ENCODE measurements around the gene STRN4. TPM values are rescaled to one million over a fixed set of nuclear protein-coding genes. Genes with fewer than 3 reads are reported as not detected.

The STRN4 gene
- total and polyA plus RNA-seq, 9 of the 15 experiments (the other 6 are each of a cell fraction or from before 2014, with no cell fraction given): 0.62 to 83.7 (median 36.9) TPM

DNA sequence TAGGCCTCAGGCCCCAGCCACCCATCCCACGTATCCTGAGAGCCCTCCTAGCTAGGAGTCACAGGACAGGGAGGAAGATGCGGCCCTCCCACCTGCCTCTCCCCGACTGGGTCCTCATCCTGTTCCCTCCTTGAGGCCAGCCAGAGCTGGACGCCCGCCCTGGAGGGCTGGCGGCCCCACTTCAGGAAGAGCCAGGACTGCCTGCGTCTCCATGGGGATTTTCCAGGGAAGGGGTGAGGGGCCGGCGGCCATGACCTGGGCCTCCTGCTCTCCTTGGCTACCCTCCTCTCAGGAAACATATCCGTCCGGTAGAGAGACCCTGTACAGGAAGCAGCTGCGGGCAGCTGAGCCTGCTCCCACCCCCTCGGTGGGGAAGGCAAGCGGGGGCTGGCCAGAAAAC is 18.0 kb downstream of the STRN4 start (continued):
- TF ChIP-seq, protein P1, sequence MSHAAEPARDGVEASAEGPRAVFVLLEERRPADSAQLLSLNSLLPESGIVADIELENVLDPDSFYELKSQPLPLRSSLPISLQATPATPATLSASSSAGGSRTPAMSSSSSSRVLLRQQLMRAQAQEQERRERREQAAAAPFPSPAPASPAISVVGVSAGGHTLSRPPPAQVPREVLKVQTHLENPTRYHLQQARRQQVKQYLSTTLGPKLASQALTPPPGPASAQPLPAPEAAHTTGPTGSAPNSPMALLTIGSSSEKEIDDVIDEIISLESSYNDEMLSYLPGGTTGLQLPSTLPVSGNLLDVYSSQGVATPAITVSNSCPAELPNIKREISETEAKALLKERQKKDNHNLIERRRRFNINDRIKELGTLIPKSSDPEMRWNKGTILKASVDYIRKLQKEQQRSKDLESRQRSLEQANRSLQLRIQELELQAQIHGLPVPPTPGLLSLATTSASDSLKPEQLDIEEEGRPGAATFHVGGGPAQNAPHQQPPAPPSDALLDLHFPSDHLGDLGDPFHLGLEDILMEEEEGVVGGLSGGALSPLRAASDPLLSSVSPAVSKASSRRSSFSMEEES (CRISPR knock-in tag; IDR thresholded peaks at IDR 0.05): no peak
- TF ChIP-seq LARP7 (IDR thresholded peaks at IDR 0.05) (no peak), ARNT (IDR thresholded peaks at IDR 0.05) (no peak), CHD2 (IDR thresholded peaks at IDR 0.05; ENCODE audit: low read depth, low read length) (no peak), RHOXF2B (CRISPR knock-in tag; conservative IDR thresholded peaks at IDR 0.05) (no peak), HDAC2 (IDR thresholded peaks at IDR 0.05) (no peak), GABPA (tag; conservative IDR thresholded peaks at IDR 0.05; ENCODE audit: low read depth) (no peak)
- TF ChIP-seq, protein P2, sequence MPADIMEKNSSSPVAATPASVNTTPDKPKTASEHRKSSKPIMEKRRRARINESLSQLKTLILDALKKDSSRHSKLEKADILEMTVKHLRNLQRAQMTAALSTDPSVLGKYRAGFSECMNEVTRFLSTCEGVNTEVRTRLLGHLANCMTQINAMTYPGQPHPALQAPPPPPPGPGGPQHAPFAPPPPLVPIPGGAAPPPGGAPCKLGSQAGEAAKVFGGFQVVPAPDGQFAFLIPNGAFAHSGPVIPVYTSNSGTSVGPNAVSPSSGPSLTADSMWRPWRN (IDR thresholded peaks at IDR 0.05; ENCODE audit: low read depth): no peak
- TF ChIP-seq, protein P3, sequence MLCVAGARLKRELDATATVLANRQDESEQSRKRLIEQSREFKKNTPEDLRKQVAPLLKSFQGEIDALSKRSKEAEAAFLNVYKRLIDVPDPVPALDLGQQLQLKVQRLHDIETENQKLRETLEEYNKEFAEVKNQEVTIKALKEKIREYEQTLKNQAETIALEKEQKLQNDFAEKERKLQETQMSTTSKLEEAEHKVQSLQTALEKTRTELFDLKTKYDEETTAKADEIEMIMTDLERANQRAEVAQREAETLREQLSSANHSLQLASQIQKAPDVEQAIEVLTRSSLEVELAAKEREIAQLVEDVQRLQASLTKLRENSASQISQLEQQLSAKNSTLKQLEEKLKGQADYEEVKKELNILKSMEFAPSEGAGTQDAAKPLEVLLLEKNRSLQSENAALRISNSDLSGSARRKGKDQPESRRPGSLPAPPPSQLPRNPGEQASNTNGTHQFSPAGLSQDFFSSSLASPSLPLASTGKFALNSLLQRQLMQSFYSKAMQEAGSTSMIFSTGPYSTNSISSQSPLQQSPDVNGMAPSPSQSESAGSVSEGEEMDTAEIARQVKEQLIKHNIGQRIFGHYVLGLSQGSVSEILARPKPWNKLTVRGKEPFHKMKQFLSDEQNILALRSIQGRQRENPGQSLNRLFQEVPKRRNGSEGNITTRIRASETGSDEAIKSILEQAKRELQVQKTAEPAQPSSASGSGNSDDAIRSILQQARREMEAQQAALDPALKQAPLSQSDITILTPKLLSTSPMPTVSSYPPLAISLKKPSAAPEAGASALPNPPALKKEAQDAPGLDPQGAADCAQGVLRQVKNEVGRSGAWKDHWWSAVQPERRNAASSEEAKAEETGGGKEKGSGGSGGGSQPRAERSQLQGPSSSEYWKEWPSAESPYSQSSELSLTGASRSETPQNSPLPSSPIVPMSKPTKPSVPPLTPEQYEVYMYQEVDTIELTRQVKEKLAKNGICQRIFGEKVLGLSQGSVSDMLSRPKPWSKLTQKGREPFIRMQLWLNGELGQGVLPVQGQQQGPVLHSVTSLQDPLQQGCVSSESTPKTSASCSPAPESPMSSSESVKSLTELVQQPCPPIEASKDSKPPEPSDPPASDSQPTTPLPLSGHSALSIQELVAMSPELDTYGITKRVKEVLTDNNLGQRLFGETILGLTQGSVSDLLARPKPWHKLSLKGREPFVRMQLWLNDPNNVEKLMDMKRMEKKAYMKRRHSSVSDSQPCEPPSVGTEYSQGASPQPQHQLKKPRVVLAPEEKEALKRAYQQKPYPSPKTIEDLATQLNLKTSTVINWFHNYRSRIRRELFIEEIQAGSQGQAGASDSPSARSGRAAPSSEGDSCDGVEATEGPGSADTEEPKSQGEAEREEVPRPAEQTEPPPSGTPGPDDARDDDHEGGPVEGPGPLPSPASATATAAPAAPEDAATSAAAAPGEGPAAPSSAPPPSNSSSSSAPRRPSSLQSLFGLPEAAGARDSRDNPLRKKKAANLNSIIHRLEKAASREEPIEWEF (CRISPR knock-in tag; IDR thresholded peaks at IDR 0.05): no peak
